SK-N-SH (cell line): Measurements from ENCODE around the gene F8. TPM values are rescaled to one million over a fixed set of nuclear protein-coding genes. Genes with fewer than 3 reads are reported as not detected.
A peak's percentile ranks its signal among the peaks of the same experiment; 100 is the strongest.

Experiments
- CTCF ChIA-PET: fragments of 300-600, 350-600 bp; formaldehyde crosslinking; extraction: SDS; loops from one replicate; lab custom pipeline; 2021; lab: Yijun Ruan, JAX
- POLR2A ChIA-PET: fragments of 350-600 bp; sonication (Branson Sonifier 250); formaldehyde crosslinking; extraction: SDS; loops from one replicate; lab custom pipeline; 2020; ENCODE audit warnings: antibody characterized with exemption, inconsistent platforms; lab: Yijun Ruan, JAX
- DNase-seq: peaks from one replicate; pipeline ENCODE4 v3.0.0; 2012
- H2AFZ ChIP-seq: fragments of 200-600 bp; sonication (generic); 2 replicates; pipeline ENCODE4 v1.8.1; 2016; ENCODE audit warnings: antibody characterized with exemption, mild to moderate bottlenecking, low read depth
- H3F3A ChIP-seq: fragments of 200-600 bp; sonication (generic); replicated peaks from 2 replicates; pipeline ENCODE3; 2016; ENCODE audit warnings: antibody characterized with exemption, mild to moderate bottlenecking; ENCODE audit not compliant: insufficient read depth
- H3K27ac ChIP-seq, 2 experiments: fragments of 200-500 bp in 1 of 2; fragments of 200-600 bp in 1 of 2; sonication (Bioruptor generic) in 1 of 2; sonication (generic), shearing (Covaris generic) in 1 of 2; 2 replicates each; pipeline versions ENCODE4 v1.5.1 to v1.6.1; 2014 to 2016; ENCODE audit warnings: low read depth in 2 of 2, inconsistent platforms in 1 of 2, low read length in 1 of 2, mild to moderate bottlenecking in 1 of 2, mixed read lengths in 1 of 2
- H3K27me3 ChIP-seq: fragments of 200-600 bp; sonication (generic), shearing (Covaris generic); 2 replicates; pipeline ENCODE4 v1.6.1; 2016; ENCODE audit warnings: mixed run types; ENCODE audit not compliant: insufficient read depth
- H3K36me3 ChIP-seq, 2 experiments: fragments of 200-500 bp in 1 of 2; fragments of 200-600 bp in 1 of 2; sonication (Bioruptor generic) in 1 of 2; sonication (generic) in 1 of 2; replicated peaks in 1 of 2; 2 replicates each; pipeline versions ENCODE3 to v1.5.1; 2014 to 2016; ENCODE audit warnings: low read length in 1 of 2, mild to moderate bottlenecking in 1 of 2; ENCODE audit not compliant: insufficient read depth in 2 of 2, control insufficient read depth in 1 of 2
- H3K4me1 ChIP-seq, 2 experiments: fragments of 200-500 bp in 1 of 2; fragments of 200-600 bp in 1 of 2; sonication (Bioruptor generic) in 1 of 2; sonication (generic), shearing (Covaris generic) in 1 of 2; 2 replicates each; pipeline versions ENCODE4 v1.5.1 to v1.6.1; 2014 to 2016; ENCODE audit warnings: low read depth in 1 of 2, low read length in 1 of 2, mixed run types in 1 of 2; ENCODE audit not compliant: insufficient read depth in 2 of 2, control insufficient read depth in 1 of 2
- H3K4me2 ChIP-seq: fragments of 200-600 bp; sonication (generic), shearing (Covaris generic); 2 replicates; pipeline ENCODE4 v1.6.1; 2017; ENCODE audit warnings: mixed run types
- H3K4me3 ChIP-seq, 2 experiments: fragments of 200-500 bp in 1 of 2; fragments of 200-600 bp in 1 of 2; sonication (Bioruptor generic) in 1 of 2; sonication (generic), shearing (Covaris generic) in 1 of 2; 2 replicates each; pipeline versions ENCODE4 v1.5.1 to v1.8.1; 2014 to 2016; ENCODE audit warnings: low read depth in 2 of 2, inconsistent platforms in 1 of 2, low read length in 1 of 2, mild to moderate bottlenecking in 1 of 2, mixed read lengths in 1 of 2, moderate library complexity in 1 of 2
- H3K79me2 ChIP-seq: fragments of 200-600 bp; sonication (generic); 2 replicates; pipeline ENCODE4 v1.8.1; 2017; ENCODE audit warnings: mild to moderate bottlenecking; ENCODE audit not compliant: insufficient read depth
- H3K9ac ChIP-seq: fragments of 200-600 bp; sonication (generic); 2 replicates; pipeline ENCODE4 v1.6.1; 2017; ENCODE audit warnings: mixed run types
- H3K9me2 ChIP-seq: fragments of 200-600 bp; sonication (generic); 2 replicates; pipeline ENCODE4 v1.6.1; 2017; ENCODE audit warnings: mixed run types
- H3K9me3 ChIP-seq: fragments of 200-600 bp; sonication (generic); 2 replicates; pipeline ENCODE4 v1.6.1; 2017; ENCODE audit warnings: mixed run types, mild to moderate bottlenecking, moderate library complexity
- H4K20me1 ChIP-seq: fragments of 200-600 bp; sonication (generic); 2 replicates; pipeline ENCODE4 v1.6.1; 2017; ENCODE audit warnings: mild to moderate bottlenecking, mixed run types; ENCODE audit not compliant: insufficient read depth
- FOSL2 ChIP-seq: IDR thresholded peaks from 2 replicates; pipeline ENCODE4 v1.4.0; 2012; ENCODE audit warnings: low read depth, mild to moderate bottlenecking, moderate library complexity, borderline replicate concordance
- GABPA ChIP-seq: IDR thresholded peaks from 2 replicates; pipeline ENCODE4 v1.4.0; 2012; ENCODE audit warnings: low read depth, mild to moderate bottlenecking
- MAX ChIP-seq: IDR thresholded peaks from 2 replicates; pipeline ENCODE4 v1.4.0; 2012; ENCODE audit warnings: low read depth
- MEF2A ChIP-seq: IDR thresholded peaks from 2 replicates; pipeline ENCODE4 v1.4.0; 2012; ENCODE audit warnings: low read depth, borderline replicate concordance
- NRF1 ChIP-seq: IDR thresholded peaks from 2 replicates; pipeline ENCODE4 v1.6.1; 2012; ENCODE audit warnings: low read depth, mild to moderate bottlenecking, low read length
- PBX3 ChIP-seq: IDR thresholded peaks from 2 replicates; pipeline ENCODE4; 2012
- POLR2AphosphoS5 ChIP-seq: IDR thresholded peaks from 2 replicates; pipeline ENCODE4 v1.6.1; 2012; ENCODE audit warnings: low read depth, low read length
- RCOR1 ChIP-seq: fragments of 150-350 bp; IDR thresholded peaks from 2 replicates; pipeline ENCODE4 v1.6.1; 2017; ENCODE audit warnings: antibody characterized with exemption, low read length
- RXRA ChIP-seq: IDR thresholded peaks from 2 replicates; pipeline ENCODE4 v1.4.0; 2012; ENCODE audit warnings: low read depth, mild to moderate bottlenecking, borderline replicate concordance
- SMC3 ChIP-seq: IDR thresholded peaks from 2 replicates; pipeline ENCODE4 v1.6.1; 2012; ENCODE audit warnings: low read depth, low read length, improper control_type of control experiment
- TAF1 ChIP-seq: IDR thresholded peaks from 2 replicates; pipeline ENCODE4 v1.6.1; 2012; ENCODE audit warnings: low read depth, mild to moderate bottlenecking, low read length, moderate library complexity, borderline replicate concordance
- TCF12 ChIP-seq: IDR thresholded peaks from 2 replicates; pipeline ENCODE4 v1.4.0; 2012
- USF1 ChIP-seq: IDR thresholded peaks from 2 replicates; pipeline ENCODE4 v1.4.0; 2012; ENCODE audit warnings: low read depth, borderline replicate concordance
- USF2 ChIP-seq: fragments of 150-350 bp; IDR thresholded peaks from 2 replicates; pipeline ENCODE4 v1.6.1; 2017; ENCODE audit warnings: antibody characterized with exemption, low read length, low read depth, borderline replicate concordance
- YY1 ChIP-seq: IDR thresholded peaks from 2 replicates; pipeline ENCODE4 v1.4.0; 2012; ENCODE audit warnings: low read depth, mild to moderate bottlenecking
- ZBTB33 ChIP-seq: IDR thresholded peaks from 2 replicates; pipeline ENCODE4 v1.4.0; 2012; ENCODE audit warnings: low read depth, borderline replicate concordance
- WGBS: methylation state at CpG from one replicate; pipeline ENCODE4 v1.1.6; 2017; ENCODE audit warnings: low lambda C conversion rate; 5-methylcytosine and 5-hydroxymethylcytosine counted together
- polyA plus RNA-seq, 3 experiments: library from polyadenylated mRNA; depleted of rRNA; stranded (reverse); fragments of >200 nt; gene quantifications; 2 replicates each; pipeline ENCODE4 v1.2.3, GENCODE V29; 2012

The F8 gene
- polyA plus RNA-seq, 1 of the 3 experiments (the other 2 are of a cell fraction): 2.5 TPM

- peak within 1 kb of the TSS in 1 of 2 experiments; percentile 34; a peak in 2 of 4 replicates for H3K27ac ChIP-seq
- H3K9me3 ChIP-seq: no peaks in the 10 kb centered on the region
- peak within 1 kb of the TSS; percentile 62 to 63 for H3K4me3 ChIP-seq
- H3K27me3 ChIP-seq: no peaks in the 10 kb centered on the region
- peaks cover 0 to 4% of the 10 kb centered on the region in 2 experiments; a peak in 1 of 4 replicates for H3K4me1 ChIP-seq
- POLR2A ChIA-PET: interaction anchor here (1.7 kb wide), 1 partner anchor 43 kb away, joined by 5 read pairs; the partner anchor contains the start of gene DKC1
- H2AFZ ChIP-seq: peak within 1 kb of the TSS; percentile 81
- DNase-seq: peak; percentile 89
- no peak for TF ChIP-seq RCOR1
- TF ChIP-seq TCF12: no peak
- TF ChIP-seq USF1: no peak
- no peak for TF ChIP-seq TAF1
- no peak for TF ChIP-seq POLR2AphosphoS5
- no peak for TF ChIP-seq GABPA
- TF ChIP-seq MAX: 0 out of 2 replicates have a peak, but pooled peaks have one; percentile 15
- TF ChIP-seq FOSL2: no peak
- peak; percentile 26; the same call in 1 of the 2 replicates for TF ChIP-seq NRF1
- TF ChIP-seq PBX3: peak; percentile 72
- H3K9me2 ChIP-seq: no peaks in the 10 kb centered on the region
- H3K36me3 ChIP-seq: no peaks in the 10 kb centered on the region
- peak within 1 kb of the TSS; percentile 52; the same call in 1 of the 2 replicates for H3K9ac ChIP-seq
- no peaks in the 10 kb centered on the region for H3F3A ChIP-seq
- no peaks in the 10 kb centered on the region for H3K79me2 ChIP-seq
- H3K4me2 ChIP-seq: peak within 1 kb of the TSS; percentile 68
- H4K20me1 ChIP-seq: no peaks in the 10 kb centered on the region
- 13% methylated on average over 32 of the region's 65 CpGs for WGBS
- CTCF ChIA-PET: interaction anchor here (1.0 kb wide), 1 partner anchor 56 kb away, joined by 5 read pairs; no protein-coding TSS in a partner anchor
Measured at GRCh38 chrX:154804957-154805695, 217.4 kb downstream of the F8 start, which contains the start of gene MPP1. TSS of gene MPP1 (minus strand) at chrX:154805485. CDS start at chrX:154805373, 112 bp downstream.

- WGBS: 15% methylated on average over 7 of the region's 7 CpGs
- Histone ChIP-seq H4K20me1 (no peaks in the 10 kb centered on the region), H3K36me3 (no peaks in the 10 kb centered on the region), H3K27ac (no peak overlapping the region; a peak in 1 of 4 replicates), H3K27me3 (no peaks in the 10 kb centered on the region), H3K9me3 (no peaks in the 10 kb centered on the region)
- TF ChIP-seq RXRA (no peak), YY1 (no peak), NRF1 (no peak), SMC3 (no peak), TCF12 (no peak), MEF2A (no peak), ZBTB33 (no peak), TAF1 (no peak), GABPA (no peak), USF2 (no peak)
- TF ChIP-seq, all 33 proteins: peak for 0
- ChIA-PET CTCF (interaction anchor here (0.7 kb wide), 1 partner anchor 55 kb away, joined by 3 read pairs; no protein-coding TSS in a partner anchor), POLR2A (interaction anchor here (1.7 kb wide), 1 partner anchor 42 kb away, joined by 5 read pairs; the partner anchor contains the start of gene DKC1)
- Histone ChIP-seq H3K4me1 (peaks cover 4 to 7% of the 10 kb centered on the region in 2 experiments; a peak in 1 of 4 replicates), H3K79me2 (no peaks in the 10 kb centered on the region), H3K9me2 (no peaks in the 10 kb centered on the region), H3K9ac (peak overlapping the region; percentile 52; the same call in 1 of the 2 replicates), H3K4me2 (peak overlapping the region; percentile 68), H3K4me3 (peak overlapping the region; percentile 62 to 63), H2AFZ (peak overlapping the region; percentile 74), H3F3A (no peaks in the 10 kb centered on the region)
- DNase-seq: peak; percentile 44
Measured at GRCh38 chrX:154804261-154804956, 218.1 kb downstream of the F8 start.
